GM21526 (cell line): Measurements from ENCODE around the gene ATP8A2.

ENCODE experiments used
- ATAC-seq: cut with Tn5 transposase; IDR thresholded peaks from one replicate; pipeline ENCODE4 v1.9.1; 2021; ENCODE audit warnings: moderate library complexity; ENCODE audit not compliant: unreplicated experiment, low FRiP score

The ATP8A2 gene

GRCh38 chr13:25979371-25979770 lies 607.6 kb downstream of the ATP8A2 start:
- ATAC-seq, result no peak

GRCh38 chr13:25980255-25980654 lies 608.5 kb downstream of the ATP8A2 start:
- ATAC-seq, result no peak

GRCh38 chr13:25981060-25981459 lies 609.3 kb downstream of the ATP8A2 start:
- ATAC-seq, result no peak

GRCh38 chr13:25982907-25983306 lies 611.1 kb downstream of the ATP8A2 start:
- ATAC-seq, result no peak

- ATAC-seq, result no peak
Observed at GRCh38 chr13:25987987-25988386, 616.2 kb downstream of the ATP8A2 start.

GRCh38 chr13:25988661-25989060 lies 616.9 kb downstream of the ATP8A2 start:
- no peak for ATAC-seq

GRCh38 chr13:25990801-25991200 lies 619.0 kb downstream of the ATP8A2 start:
- ATAC-seq, result no peak

- no peak for ATAC-seq
Observed at GRCh38 chr13:25992076-25992475, 620.3 kb downstream of the ATP8A2 start.

- no peak for ATAC-seq
Observed at GRCh38 chr13:26007261-26008125, 635.7 kb downstream of the ATP8A2 start.

GRCh38 chr13:26010487-26011207 lies 638.9 kb downstream of the ATP8A2 start:
- ATAC-seq, result no peak

- no peak for ATAC-seq
Observed at GRCh38 chr13:26011208-26011573, 639.4 kb downstream of the ATP8A2 start.

- no peak for ATAC-seq
Observed at GRCh38 chr13:26011996-26012821, 640.4 kb downstream of the ATP8A2 start.

- ATAC-seq, result no peak
Observed at GRCh38 chr13:26012995-26013394, 641.2 kb downstream of the ATP8A2 start.

- ATAC-seq, result no peak
Observed at GRCh38 chr13:26015271-26016125, 643.7 kb downstream of the ATP8A2 start.

- ATAC-seq, result no peak
Observed at GRCh38 chr13:26016189-26016588, 644.4 kb downstream of the ATP8A2 start.

GRCh38 chr13:26017196-26017921 lies 645.6 kb downstream of the ATP8A2 start:
- ATAC-seq, result no peak

- ATAC-seq, result no peak
Observed at GRCh38 chr13:26017932-26018665, 646.3 kb downstream of the ATP8A2 start.

GRCh38 chr13:26019251-26019650 lies 647.5 kb downstream of the ATP8A2 start:
- ATAC-seq, result no peak
